Spleen (tissue), 11 donors: ENCODE data around the gene TTC7B. TPM values are rescaled to one million over a fixed set of nuclear protein-coding genes. Genes with fewer than 3 reads are reported as not detected.
A peak's percentile ranks its signal among the peaks of the same experiment; 100 is the strongest.

Source experiments
- DNase-seq: peaks from one replicate; pipeline ENCODE4 v3.0.0-alpha.2; 2020
- H3K27ac ChIP-seq, 8 donors: fragments of 200-600 bp; sonication (generic) in 7 of 8; 1 replicate in 4 of 8; 2 replicates in 4 of 8; pipeline versions ENCODE4 v1.5.0 to v1.8.0; 2016 to 2021; ENCODE audit warnings: inconsistent platforms in 4 of 8, mild to moderate bottlenecking in 4 of 8, moderate library complexity in 1 of 8
- H3K27me3 ChIP-seq, 7 donors: fragments of 200-600 bp; sonication (generic) in 6 of 7; replicated peaks in 1 of 7; 1 replicate in 4 of 7; 2 replicates in 3 of 7; pipeline versions ENCODE4 v1.5.0 to v1.8.0; 2016 to 2021; ENCODE audit warnings: inconsistent platforms in 3 of 7, mild to moderate bottlenecking in 1 of 7
- H3K36me3 ChIP-seq, 6 donors: fragments of 200-600 bp; sonication (generic) in 5 of 6; 1 replicate in 4 of 6; 2 replicates in 2 of 6; pipeline versions ENCODE4 v1.5.0 to v1.8.0; 2016 to 2021; ENCODE audit warnings: inconsistent platforms in 2 of 6
- H3K4me1 ChIP-seq, 6 donors: fragments of 200-600 bp; sonication (generic) in 5 of 6; 1 replicate in 3 of 6; 2 replicates in 3 of 6; pipeline versions ENCODE4 v1.5.0 to v1.8.0; 2016 to 2021; ENCODE audit warnings: inconsistent platforms in 3 of 6
- H3K4me3 ChIP-seq, 8 donors: fragments of 200-600 bp; sonication (generic) in 7 of 8; 1 replicate in 4 of 8; 2 replicates in 4 of 8; pipeline versions ENCODE4 v1.5.0 to v1.8.0; 2016 to 2021; ENCODE audit warnings: inconsistent platforms in 4 of 8, mild to moderate bottlenecking in 4 of 8, moderate library complexity in 2 of 8
- H3K9me3 ChIP-seq, 8 donors: fragments of 200-600 bp; sonication (generic) in 7 of 8; 1 replicate in 4 of 8; 2 replicates in 4 of 8; pipeline versions ENCODE4 v1.5.0 to v1.8.0; 2016 to 2021; ENCODE audit warnings: inconsistent platforms in 4 of 8
- CTCF ChIP-seq, 11 experiments: fragments of 200-600 bp in 7 of 11; fragments of 450-650 bp in 4 of 11; sonication (generic) in 4 of 11; IDR thresholded peaks in 8 of 11; conservative IDR thresholded peaks in 3 of 11; 1 replicate in 7 of 11; 2 replicates in 4 of 11; pipeline versions ENCODE4 v1.4.0 to v1.8.0; 2016 to 2021; ENCODE audit warnings: antibody characterized with exemption in 11 of 11, inconsistent platforms in 4 of 11, mild to moderate bottlenecking in 1 of 11
- POLR2A ChIP-seq, 3 donors: fragments of 450-650 bp; IDR thresholded peaks; one replicate each; pipeline ENCODE4 v1.5.1; 2017; ENCODE audit warnings: antibody characterized with exemption in 3 of 3, mild to moderate bottlenecking in 1 of 3
- POLR2AphosphoS5 ChIP-seq, 3 donors: sonication (generic); formaldehyde crosslinking; IDR thresholded peaks; one replicate each; pipeline ENCODE4 v1.5.1; 2017; ENCODE audit warnings: antibody characterized with exemption in 3 of 3
- WGBS, 5 donors: extraction: QIAGEN DNeasy Blood & Tissue Kit in 3 of 5; methylation state at CpG; one replicate each; pipeline versions ENCODE4 v1.1.5 to v1.1.7; 2013 to 2018; 5-methylcytosine and 5-hydroxymethylcytosine counted together
- intact Hi-C: fragments of 100-400 bp; cut with DNase I; formaldehyde crosslinking; loops from one replicate; pipeline ENCODE4 v1.15.0; 2023; ENCODE audit warnings: low total_unique reads
- polyA plus RNA-seq, 3 donors: library from polyadenylated mRNA; stranded (reverse); fragments of 200-250 nt; gene quantifications; one replicate each; pipeline ENCODE4 v1.2.1, GENCODE V29; 2013
- total RNA-seq, 7 donors: library from RNA; depleted of rRNA in 3 of 7; stranded (reverse); fragments of >200 nt in 3 of 7; fragmentation: NEBNext Ultra II Directional in 4 of 7; extraction: Animal tissue kit (Norgen Biotek cat#: 25700) in 4 of 7; gene quantifications; one replicate each; pipeline versions ENCODE4 v1.1.0 to v1.2.1, GENCODE V29; 2016 to 2021
- donor health status: healthy with polysubstance abuse.
- donor health status: DM: no; HTN: no; CAD: no; lungs with moderate emphysema.
- donor health status: DM: no; HTN: no; CAD: no.
- donor health status: Bipolar disorder and iron deficiency.
- donor health status: healthy.
- donor health status: DM: no; HTN: no; CAD: no.
- donor health status: DM: yes; HTN: yes; CAD: no.

TTC7B gene
- total and polyA plus RNA-seq, 10 donors, result 6.6 to 98.4 (median 62.6) TPM

- no peak overlapping the region for H3K27ac ChIP-seq
These were observed 245.8 kb downstream of the TTC7B start for GRCh38 chr14:90570461-90570860.

GRCh38 chr14:90569606-90570387 lies 246.4 kb downstream of the TTC7B start:
- H3K27ac ChIP-seq, result peak overlapping the region in 1 of 8 donors; percentile 13
- H3K4me3 ChIP-seq, result no peak overlapping the region
- 89 to 100% (median 92%) methylated on average over 5 to 9 of the region's 9 CpGs for WGBS, 5 donors
- TF ChIP-seq POLR2AphosphoS5 (IDR thresholded peaks at IDR 0.05) (no peak), CTCF (IDR thresholded peaks at IDR 0.05 in 8 of 11, conservative IDR thresholded peaks at IDR 0.05 in 3 of 11) (no peak)
- peak; percentile 73 for DNase-seq
- intact Hi-C loops, result no loop called here
- no peaks in the 10 kb centered on the region for H3K9me3 ChIP-seq
- peaks cover 0 to 46% (median 0%) of the 10 kb centered on the region in 6 donors for H3K36me3 ChIP-seq
- H3K4me1 ChIP-seq, result peaks cover 0 to 8% (median 0%) of the 10 kb centered on the region in 6 donors
- H3K27me3 ChIP-seq, result no peaks in the 10 kb centered on the region

More at GRCh38 chr14:90570461-90570860, 245.8 kb downstream of the TTC7B start:
- Histone ChIP-seq H3K9me3 (no peaks in the 10 kb centered on the region), H3K27me3 (no peaks in the 10 kb centered on the region), H3K36me3 (peaks cover 0 to 52% (median 0%) of the 10 kb centered on the region in 6 donors), H3K4me3 (no peak overlapping the region), H3K4me1 (peaks cover 0 to 8% (median 0%) of the 10 kb centered on the region in 6 donors)
- WGBS, 5 donors, result 89 to 96% (median 94%) methylated on average over 17 of the region's 17 CpGs
- DNase-seq, result peak; percentile 34
- intact Hi-C loops, result no loop called here
- no peak for TF ChIP-seq POLR2A (IDR thresholded peaks at IDR 0.05)
- no peak for TF ChIP-seq CTCF (IDR thresholded peaks at IDR 0.05 in 8 of 11, conservative IDR thresholded peaks at IDR 0.05 in 3 of 11)

GRCh38 chr14:90569201-90569600 lies 247.0 kb downstream of the TTC7B start:
- intact Hi-C loops, result no loop called here
- no peaks in the 10 kb centered on the region for H3K9me3 ChIP-seq
- H3K4me3 ChIP-seq, result no peak overlapping the region
- TF ChIP-seq POLR2AphosphoS5 (IDR thresholded peaks at IDR 0.05) (no peak), CTCF (IDR thresholded peaks at IDR 0.05 in 8 of 11, conservative IDR thresholded peaks at IDR 0.05 in 3 of 11) (no peak)
- 74 to 86% (median 85%) methylated on average over 3 to 5 of the region's 5 CpGs for WGBS, 5 donors
- H3K27ac ChIP-seq, result peak overlapping the region in 4 of 8 donors; percentile 8 to 48 (median 28)
- H3K27me3 ChIP-seq, result no peaks in the 10 kb centered on the region
- H3K36me3 ChIP-seq, result peaks cover 0 to 46% (median 0%) of the 10 kb centered on the region in 6 donors
- H3K4me1 ChIP-seq, result peaks cover 0 to 8% (median 0%) of the 10 kb centered on the region in 6 donors
- DNase-seq, result no peak

GRCh38 chr14:90568405-90568804 lies 247.8 kb downstream of the TTC7B start:
- Histone ChIP-seq H3K27ac (peak overlapping the region in 5 of 8 donors; percentile 25 to 48 (median 42)), H3K4me1 (peaks cover 0 to 8% (median 0%) of the 10 kb centered on the region in 6 donors), H3K9me3 (no peaks in the 10 kb centered on the region), H3K27me3 (no peaks in the 10 kb centered on the region), H3K36me3 (peaks cover 0 to 46% (median 0%) of the 10 kb centered on the region in 6 donors), H3K4me3 (no peak overlapping the region)
- TF ChIP-seq POLR2AphosphoS5 (IDR thresholded peaks at IDR 0.05), result no peak
- no peak for TF ChIP-seq POLR2A (IDR thresholded peaks at IDR 0.05)
- no peak for TF ChIP-seq CTCF (IDR thresholded peaks at IDR 0.05 in 8 of 11, conservative IDR thresholded peaks at IDR 0.05 in 3 of 11)
- DNase-seq, result no peak
- 74 to 88% (median 80%) methylated on average over 3 of the region's 3 CpGs for WGBS, 5 donors
- intact Hi-C loops, result no loop called here
